Amniotic stem cell (primary cell): ENCODE data around the gene TTC28.

Experiments used
- DNase-seq: peaks from one replicate; lab custom pipeline; 2025; lab: John Stamatoyannopoulos, UW

TTC28 gene

GRCh38 chr22:28001171-28001835 lies 678.3 kb downstream of the TTC28 start:
- no peak for DNase-seq

- DNase-seq: no peak
Observed at GRCh38 chr22:28000361-28000760, 679.3 kb downstream of the TTC28 start.

DNA sequence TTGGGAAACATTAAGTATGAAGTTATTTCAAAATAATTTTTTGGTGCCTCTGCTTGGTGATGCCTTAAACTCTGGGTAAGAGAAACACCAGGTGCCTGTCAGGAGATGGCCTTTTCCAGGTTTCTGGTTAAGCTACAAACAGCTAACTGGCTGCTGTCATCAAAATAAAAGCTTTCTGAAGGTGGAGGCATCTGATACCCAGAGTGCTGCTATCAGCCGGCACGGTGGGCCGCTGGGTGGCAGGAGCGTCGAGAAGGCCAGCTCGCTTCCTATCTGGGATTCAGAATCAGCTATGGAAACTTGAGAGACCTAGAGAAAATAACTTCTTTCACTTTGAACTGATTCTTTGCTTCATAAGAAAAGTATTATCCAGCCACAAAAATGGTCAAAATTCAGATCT lies 679.8 kb downstream of the TTC28 start:
- no peak for DNase-seq

DNA sequence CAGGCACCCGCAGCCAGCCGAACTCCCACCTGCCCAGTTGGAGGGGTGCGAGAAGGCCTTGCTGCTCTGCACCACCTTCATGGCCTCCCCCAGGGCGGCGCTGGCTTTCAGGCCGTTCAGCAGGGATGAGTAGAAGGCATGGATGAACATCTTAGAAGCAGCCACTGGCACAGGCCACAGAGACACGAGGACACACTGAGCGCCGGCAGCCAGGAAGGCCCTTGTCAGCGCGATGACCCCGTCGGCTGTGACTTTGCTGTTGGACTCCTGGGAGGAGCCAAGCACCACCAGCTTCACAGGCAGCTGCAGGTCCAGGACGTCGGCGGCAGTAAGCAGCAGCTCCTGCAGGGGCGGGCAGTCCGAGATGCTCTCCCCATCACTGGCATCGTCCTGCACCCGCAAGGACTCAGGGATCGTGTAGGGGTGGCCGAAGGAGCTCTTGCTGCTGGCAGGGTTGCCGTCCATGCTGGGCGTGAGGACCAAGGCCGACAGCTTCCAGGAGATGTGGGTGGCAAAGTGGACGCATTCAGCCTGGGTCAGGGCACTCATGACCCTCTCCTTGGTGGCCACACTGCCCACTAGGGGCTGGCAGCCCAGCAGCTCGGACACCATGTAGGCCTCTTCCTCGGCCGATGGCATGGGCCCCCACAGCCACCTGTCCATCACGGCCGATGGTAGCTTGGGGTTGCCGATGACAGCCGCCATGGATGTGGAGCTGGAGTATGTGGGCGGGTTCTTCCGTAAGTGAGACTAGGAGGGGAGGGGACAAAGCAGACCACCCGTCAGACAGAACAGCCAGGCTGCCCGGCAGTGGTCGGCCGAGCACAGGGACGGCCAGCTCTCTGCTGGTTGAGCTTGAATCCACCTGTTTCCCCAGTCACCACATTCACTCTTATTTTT lies 680.9 kb downstream of the TTC28 start:
- DNase-seq: no peak

DNA sequence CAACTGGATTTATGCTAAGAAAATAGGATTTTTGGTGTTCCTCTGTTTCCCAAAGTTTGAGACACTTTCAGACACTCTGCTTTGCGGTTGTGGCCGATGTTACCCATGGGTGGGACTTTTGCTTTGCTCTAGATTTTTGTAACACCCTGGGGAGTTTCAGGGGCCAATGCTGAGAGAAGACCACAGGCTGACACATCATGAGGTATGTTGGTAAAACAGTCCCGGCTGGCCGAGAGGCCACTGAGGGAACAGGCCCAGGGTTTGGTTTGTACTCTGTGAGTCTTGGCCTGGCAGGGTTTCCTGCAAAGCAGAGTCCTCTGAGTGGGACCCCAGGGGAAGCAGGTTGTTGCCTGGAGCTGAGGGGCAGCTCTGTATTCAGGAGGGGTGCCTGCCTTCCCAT lies 682.1 kb downstream of the TTC28 start:
- no peak for DNase-seq

- DNase-seq: no peak
Observed at GRCh38 chr22:27996981-27997380, 682.7 kb downstream of the TTC28 start.

- no peak for DNase-seq
Observed at GRCh38 chr22:27996529-27996925, 683.1 kb downstream of the TTC28 start.

DNA sequence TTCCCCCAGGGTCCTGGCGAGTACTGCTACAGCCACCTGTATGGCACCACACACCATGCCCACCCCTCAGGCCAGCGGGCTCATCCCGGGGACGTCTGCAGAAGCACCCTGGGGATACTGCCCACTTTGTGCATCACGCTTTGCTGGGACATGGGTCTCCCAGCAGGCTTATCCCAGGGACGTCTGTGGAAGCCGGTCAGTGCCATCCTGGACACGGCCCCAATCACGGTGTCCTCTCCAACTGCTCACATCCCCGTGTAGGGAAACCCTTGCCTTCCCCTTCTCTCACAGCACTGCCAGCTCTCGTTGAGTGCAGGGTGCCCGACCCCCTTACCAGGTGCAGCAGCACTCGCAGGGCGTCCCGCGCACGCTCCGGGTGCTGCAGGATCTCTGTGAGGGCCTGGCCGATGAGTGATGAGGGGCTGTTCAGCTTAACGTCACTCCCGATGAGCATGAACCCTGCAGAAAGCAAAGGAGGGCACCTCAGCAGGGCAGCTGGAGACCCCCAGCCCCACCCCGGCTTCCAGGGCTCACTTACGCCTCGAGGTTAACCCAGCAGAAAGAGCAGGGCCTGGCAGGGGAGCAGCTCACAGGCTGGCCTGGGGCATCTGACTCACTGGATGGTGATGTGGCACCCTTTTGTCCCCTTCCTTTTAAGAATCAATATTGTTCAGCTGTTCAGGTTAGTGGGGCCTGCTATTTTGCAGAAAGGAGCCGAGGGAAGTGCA lies 683.7 kb downstream of the TTC28 start:
- DNase-seq: no peak

DNA sequence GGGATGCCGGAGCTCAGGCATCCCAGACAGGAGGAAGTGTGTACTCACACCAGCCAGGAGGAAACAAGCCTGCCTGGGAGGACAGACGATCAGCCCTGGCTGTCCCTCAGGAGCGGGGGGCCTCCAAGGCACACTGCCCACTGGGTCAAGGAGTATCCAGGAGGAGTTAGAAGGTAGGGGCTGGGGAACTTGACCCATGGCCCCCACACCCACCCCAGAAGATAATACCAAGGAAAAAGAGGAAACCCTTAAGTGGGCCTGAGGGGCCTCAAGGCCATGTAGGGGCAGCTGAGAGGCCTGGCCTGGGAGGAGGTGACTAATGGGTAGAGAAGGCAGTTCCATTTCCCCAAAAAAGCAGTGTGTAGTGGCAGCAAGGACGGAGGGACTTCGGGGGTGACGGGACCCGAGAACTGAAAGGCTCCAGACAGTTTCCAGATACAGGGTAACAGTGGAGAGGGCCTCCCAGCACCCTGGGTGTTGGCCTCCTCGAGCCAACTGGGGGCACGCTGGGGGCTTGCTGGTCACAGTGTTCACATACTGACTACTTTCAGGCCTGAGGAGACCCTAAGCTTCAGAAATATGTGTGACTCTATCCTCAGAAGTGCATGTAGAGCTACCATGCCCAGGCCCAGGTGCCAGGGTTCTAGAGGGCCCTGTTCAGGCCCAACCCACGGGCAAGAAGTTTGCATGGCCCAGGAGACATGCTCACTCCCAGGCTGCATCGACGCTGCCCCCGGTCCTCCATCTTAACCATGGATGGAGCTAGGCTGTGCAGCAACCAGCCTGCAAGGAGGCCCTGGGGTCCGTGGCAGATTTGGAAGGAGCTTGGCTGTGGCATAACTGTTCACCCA lies 684.9 kb downstream of the TTC28 start:
- DNase-seq: no peak

DNA sequence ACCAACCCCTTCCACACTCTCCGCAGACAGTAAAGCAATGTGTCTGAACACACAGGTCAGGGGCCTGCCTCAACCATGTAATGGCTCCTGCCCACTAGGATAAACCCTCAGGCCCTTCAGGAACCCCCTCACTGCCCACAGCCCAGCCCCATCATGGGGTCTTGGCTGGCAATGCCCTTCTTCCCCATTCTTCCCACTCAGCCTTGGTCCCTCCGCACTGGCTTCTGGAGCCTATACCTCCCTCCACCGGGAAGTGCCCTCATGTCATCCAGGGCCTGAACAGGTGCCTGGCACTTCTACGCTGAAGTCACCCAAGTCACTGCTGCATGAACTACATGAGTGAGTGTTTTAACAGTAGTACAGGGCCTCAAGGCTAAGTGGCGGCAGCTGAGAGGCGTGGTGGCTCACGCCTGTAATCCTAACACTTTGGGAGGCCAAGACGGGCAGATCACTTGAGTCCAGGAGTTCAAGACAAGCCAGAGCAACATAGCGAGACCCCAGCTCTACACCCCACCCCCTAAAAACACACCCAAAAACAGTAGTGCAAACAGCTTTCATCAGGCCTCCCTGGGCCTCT lies 685.8 kb downstream of the TTC28 start:
- DNase-seq: no peak

DNA sequence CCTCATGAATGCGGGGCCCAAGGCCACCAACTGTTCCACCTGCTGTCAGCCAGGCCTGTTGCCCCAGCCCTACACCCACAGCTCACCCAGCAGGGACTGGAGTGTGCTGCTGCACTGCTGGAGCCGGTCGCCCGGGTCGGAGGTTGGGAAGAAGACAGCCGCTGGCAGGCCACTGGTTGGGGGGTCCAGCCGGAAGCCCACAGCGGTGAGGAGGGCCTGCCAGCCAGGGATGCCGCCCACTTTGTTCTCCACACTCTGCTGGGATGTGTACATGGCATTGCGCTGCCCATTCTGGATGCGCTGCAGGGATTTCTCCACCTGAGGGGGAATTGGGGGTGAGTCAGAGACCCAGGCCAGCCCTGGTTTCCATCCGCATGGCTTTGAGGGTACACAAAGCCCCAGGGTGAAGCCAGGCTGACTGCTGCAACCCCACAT lies 686.4 kb downstream of the TTC28 start:
- DNase-seq: no peak

GRCh38 chr22:27992294-27993165 lies 687.1 kb downstream of the TTC28 start:
- DNase-seq: no peak

DNA sequence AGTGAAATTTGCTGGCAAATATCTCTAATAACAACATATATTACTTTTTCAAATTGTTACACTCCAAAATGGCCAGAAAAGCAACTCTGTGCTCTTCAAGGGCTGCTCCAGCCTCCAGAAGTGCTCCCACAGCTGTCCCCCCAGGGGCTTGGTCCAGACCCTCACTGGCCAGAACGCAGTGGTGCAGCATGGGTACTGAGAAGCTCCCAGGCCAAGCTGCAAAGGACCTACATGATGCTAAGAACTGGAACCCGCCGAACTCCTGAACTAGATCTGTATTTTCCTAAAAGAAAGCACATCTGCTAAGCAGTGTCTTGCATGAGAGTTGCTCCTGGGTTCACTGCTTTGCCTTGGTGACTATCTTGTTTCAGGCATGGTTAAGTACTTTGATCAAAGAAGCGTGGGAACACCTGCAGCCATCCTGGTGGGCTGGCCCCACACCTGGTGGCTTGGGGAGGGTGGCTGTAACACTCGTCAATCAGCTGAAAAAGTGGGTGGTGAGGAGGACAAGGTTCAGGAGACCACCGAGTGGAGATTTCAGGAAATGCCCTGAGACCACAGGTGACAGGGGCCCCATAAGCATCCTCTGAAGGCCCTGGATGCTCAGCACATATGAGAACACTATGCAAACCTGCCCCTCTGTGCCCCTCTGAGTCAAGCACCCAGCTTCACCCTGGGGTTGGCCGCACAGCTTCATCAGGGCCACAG lies 687.9 kb downstream of the TTC28 start:
- DNase-seq: no peak

DNA sequence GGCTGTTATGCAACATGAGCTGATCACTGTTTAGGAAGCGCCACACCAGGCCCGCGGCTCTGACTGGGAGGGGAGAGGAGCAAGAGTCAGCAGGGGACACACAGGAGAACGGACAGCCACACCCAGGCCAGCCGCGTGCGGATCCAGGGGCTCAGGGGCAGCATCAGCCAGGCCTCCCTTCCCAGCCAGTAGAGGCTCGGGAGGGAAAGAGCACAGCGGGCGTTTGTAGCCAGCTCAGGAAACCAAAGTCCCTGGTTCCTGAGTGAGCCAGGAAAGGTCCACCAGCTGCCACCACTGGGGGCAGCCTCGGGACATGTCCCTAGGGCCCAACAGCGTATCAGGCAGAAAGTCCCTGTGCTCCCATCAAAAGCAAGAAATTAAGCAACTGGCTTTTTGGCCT lies 688.8 kb downstream of the TTC28 start:
- no peak for DNase-seq

- no peak for DNase-seq
Observed at GRCh38 chr22:27990451-27990840, 689.2 kb downstream of the TTC28 start.

- DNase-seq: no peak
Observed at GRCh38 chr22:27989758-27990450, 689.7 kb downstream of the TTC28 start.

GRCh38 chr22:27988704-27989103 lies 690.9 kb downstream of the TTC28 start:
- DNase-seq: no peak

- DNase-seq: peak; percentile 39
Observed at GRCh38 chr22:27987557-27987956, 692.1 kb downstream of the TTC28 start.

- DNase-seq: no peak
Observed at GRCh38 chr22:27986937-27987336, 692.7 kb downstream of the TTC28 start.
